Left ventricle myocardium inferior (tissue), 1 donor: ENCODE measurements around the gene RRP7A. TPM values are rescaled to one million over a fixed set of nuclear protein-coding genes. Genes with fewer than 3 reads are reported as not detected.
"Not testable (repeated sequence)": the region's sequence is repeated elsewhere in the genome, so short reads cannot be mapped to it uniquely, and the experiment has no call there.

Experiments used
- DNase-seq: peaks from one replicate; pipeline ENCODE4 v3.0.0-alpha.2; 2020
- H3K27ac ChIP-seq: fragments of 200-600 bp; replicated peaks from 2 replicates; pipeline ENCODE4 v1.8.0; 2021
- H3K27me3 ChIP-seq: fragments of 200-600 bp; 2 replicates; pipeline ENCODE4 v1.8.0; 2021; ENCODE audit warnings: low read depth
- H3K36me3 ChIP-seq: fragments of 200-600 bp; 2 replicates; pipeline ENCODE4 v1.8.0; 2021
- H3K4me1 ChIP-seq: fragments of 200-600 bp; 2 replicates; pipeline ENCODE4 v1.8.0; 2021
- H3K4me3 ChIP-seq: fragments of 200-600 bp; 2 replicates; pipeline ENCODE4 v1.8.0; 2021; ENCODE audit warnings: mild to moderate bottlenecking, moderate library complexity
- H3K9me3 ChIP-seq: fragments of 200-600 bp; replicated peaks from 2 replicates; pipeline ENCODE4 v1.8.0; 2021
- intact Hi-C: fragments of 100-400 bp; cut with micrococcal nuclease; formaldehyde crosslinking; loops from one replicate; pipeline ENCODE4 v1.11.0; 2022
- long read RNA-seq: library from polyadenylated mRNA; unstranded; transcript quantifications from one replicate; pipeline ENCODE4 v2.0.0, GENCODE V29; 2021
- total RNA-seq: library from RNA; stranded (reverse); fragmentation: NEBNext Ultra II Directional; extraction: Animal tissue kit (Norgen Biotek cat#: 25700); gene quantifications from one replicate; pipeline ENCODE4 v1.2.1, GENCODE V29; 2021
- TF ChIP-seq, protein P1 (sequence below): fragments of 200-600 bp; IDR thresholded peaks from 2 replicates; pipeline ENCODE4 v1.8.0; 2021; ENCODE audit warnings: antibody characterized with exemption, mild to moderate bottlenecking, borderline replicate concordance
- donor health status: DM: no; HTN: yes; CAD: no; lungs with severe emphysema.

Gene RRP7A, protein sequence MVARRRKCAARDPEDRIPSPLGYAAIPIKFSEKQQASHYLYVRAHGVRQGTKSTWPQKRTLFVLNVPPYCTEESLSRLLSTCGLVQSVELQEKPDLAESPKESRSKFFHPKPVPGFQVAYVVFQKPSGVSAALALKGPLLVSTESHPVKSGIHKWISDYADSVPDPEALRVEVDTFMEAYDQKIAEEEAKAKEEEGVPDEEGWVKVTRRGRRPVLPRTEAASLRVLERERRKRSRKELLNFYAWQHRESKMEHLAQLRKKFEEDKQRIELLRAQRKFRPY
- 15.8 TPM for total RNA-seq
- long read RNA-seq, transcript RRP7A-201 (7 exons, 3,801 nt) = major isoform, 49 of 59 reads
- long read RNA-seq, partial matches to known transcripts = 3 of 59 reads
- long read RNA-seq, other reads (novel, unspliced or antisense) = 7 of 59 reads

GRCh38 chr22:42519525-42520401 is at the start of gene RRP7A:
TSS of gene RRP7A (minus strand) at chr22:42519796. CDS start at chr22:42519786, 10 bp downstream.
- Histone ChIP-seq H3K4me3 (peak within 1 kb of the TSS; percentile 94), H3K27ac (peak within 1 kb of the TSS; percentile 76), H3K9me3 (no peaks in the 10 kb centered on the region), H3K36me3 (peaks cover 20% of the 10 kb centered on the region), H3K27me3 (no peaks in the 10 kb centered on the region), H3K4me1 (peaks cover 16% of the 10 kb centered on the region)
- DNase-seq = peak; percentile 83
- TF ChIP-seq, protein P1, sequence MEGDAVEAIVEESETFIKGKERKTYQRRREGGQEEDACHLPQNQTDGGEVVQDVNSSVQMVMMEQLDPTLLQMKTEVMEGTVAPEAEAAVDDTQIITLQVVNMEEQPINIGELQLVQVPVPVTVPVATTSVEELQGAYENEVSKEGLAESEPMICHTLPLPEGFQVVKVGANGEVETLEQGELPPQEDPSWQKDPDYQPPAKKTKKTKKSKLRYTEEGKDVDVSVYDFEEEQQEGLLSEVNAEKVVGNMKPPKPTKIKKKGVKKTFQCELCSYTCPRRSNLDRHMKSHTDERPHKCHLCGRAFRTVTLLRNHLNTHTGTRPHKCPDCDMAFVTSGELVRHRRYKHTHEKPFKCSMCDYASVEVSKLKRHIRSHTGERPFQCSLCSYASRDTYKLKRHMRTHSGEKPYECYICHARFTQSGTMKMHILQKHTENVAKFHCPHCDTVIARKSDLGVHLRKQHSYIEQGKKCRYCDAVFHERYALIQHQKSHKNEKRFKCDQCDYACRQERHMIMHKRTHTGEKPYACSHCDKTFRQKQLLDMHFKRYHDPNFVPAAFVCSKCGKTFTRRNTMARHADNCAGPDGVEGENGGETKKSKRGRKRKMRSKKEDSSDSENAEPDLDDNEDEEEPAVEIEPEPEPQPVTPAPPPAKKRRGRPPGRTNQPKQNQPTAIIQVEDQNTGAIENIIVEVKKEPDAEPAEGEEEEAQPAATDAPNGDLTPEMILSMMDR = no peak
- intact Hi-C loops = no loop called here

DNA sequence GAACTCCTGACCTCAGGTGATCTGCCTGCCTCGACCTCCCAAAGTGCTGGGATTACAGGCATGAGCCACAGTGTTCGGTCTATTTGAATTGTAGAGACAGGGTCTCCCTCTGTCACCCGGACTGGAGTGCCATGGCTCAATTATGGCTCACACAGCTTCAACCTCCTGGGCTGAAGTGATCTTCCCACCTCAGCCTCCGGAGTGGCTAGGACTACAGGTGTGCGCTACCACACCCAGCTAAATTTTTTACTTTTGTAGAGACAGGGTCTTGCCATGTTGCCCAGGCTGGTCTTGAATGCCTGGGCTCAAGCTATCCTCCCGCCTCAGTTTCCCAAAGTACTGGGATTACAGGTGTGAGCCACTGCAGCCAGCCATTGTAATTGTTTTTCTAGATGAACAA is 48.4 kb upstream of the RRP7A start:
- H3K27me3 ChIP-seq, H3K4me3 ChIP-seq, H3K9me3 ChIP-seq, DNase-seq, intact Hi-C loops, H3K4me1 ChIP-seq, H3K27ac ChIP-seq: not testable (repeated sequence)
- peaks cover 36% of the 10 kb centered on the region for H3K36me3 ChIP-seq

DNA sequence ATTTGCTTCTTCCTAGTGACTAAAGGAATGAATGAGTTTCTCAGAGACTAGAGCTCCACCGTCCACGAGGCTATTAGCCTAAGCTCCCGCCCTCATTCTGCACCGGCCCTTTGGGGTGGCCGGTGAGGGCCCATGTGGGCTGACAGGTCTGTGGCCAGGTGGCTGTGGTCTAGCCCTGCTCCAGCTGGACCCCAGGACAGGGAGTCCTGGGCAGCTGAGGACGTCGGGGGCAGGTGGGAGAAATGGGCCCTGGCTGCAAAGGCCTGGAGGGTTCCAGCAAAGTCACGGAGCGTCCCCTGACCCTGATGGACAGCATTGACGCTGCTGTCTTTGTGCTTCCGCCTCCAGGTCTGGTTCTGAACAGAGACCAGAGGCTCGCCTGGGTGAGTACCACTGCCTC is 46.4 kb upstream of the RRP7A start:
- H3K36me3 ChIP-seq = peaks cover 26% of the 10 kb centered on the region
- H3K9me3 ChIP-seq = no peaks in the 10 kb centered on the region
- no peak for DNase-seq
- H3K27ac ChIP-seq = no peak overlapping the region
- peaks cover 16% of the 10 kb centered on the region for H3K4me1 ChIP-seq
- TF ChIP-seq, protein P1 = no peak
- H3K4me3 ChIP-seq = no peak overlapping the region
- intact Hi-C loops = no loop called here
- H3K27me3 ChIP-seq = no peaks in the 10 kb centered on the region

DNA sequence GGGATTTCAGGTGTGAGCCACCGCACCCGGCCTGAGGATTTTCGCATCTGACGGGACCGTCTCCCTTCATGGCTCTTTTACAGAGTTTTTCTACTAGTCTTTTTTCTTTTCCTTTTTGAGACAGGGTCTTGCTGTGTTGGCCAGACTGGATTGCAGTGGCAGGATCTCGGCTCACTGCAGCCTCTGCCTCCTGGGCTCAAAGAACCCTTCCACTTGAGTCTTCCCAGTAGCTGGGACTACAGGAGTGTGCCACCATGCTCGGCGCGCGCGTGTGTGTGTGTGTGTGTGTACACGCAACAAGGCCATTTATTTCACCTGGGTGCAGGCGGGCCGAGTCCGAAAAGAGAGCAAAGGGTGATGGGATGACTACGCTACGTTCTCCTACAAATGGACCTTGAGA is 45.1 kb upstream of the RRP7A start:
- Histone ChIP-seq H3K36me3 (peaks cover 20% of the 10 kb centered on the region), H3K27ac (no peak overlapping the region), H3K27me3 (no peaks in the 10 kb centered on the region), H3K9me3 (no peaks in the 10 kb centered on the region), H3K4me1 (peaks cover 16% of the 10 kb centered on the region), H3K4me3 (no peak overlapping the region)
- intact Hi-C loops = no loop called here
- TF ChIP-seq, protein P1 = no peak
- no peak for DNase-seq

GRCh38 chr22:42563943-42564342 is 44.3 kb upstream of the RRP7A start:
- H3K4me1 ChIP-seq = peaks cover 16% of the 10 kb centered on the region
- intact Hi-C loops, H3K4me3 ChIP-seq, DNase-seq, H3K27ac ChIP-seq, H3K9me3 ChIP-seq, H3K27me3 ChIP-seq: not testable (repeated sequence)
- H3K36me3 ChIP-seq = peaks cover 14% of the 10 kb centered on the region

GRCh38 chr22:42562684-42563083 is 43.1 kb upstream of the RRP7A start:
- DNase-seq = no peak
- Histone ChIP-seq H3K27me3 (no peaks in the 10 kb centered on the region), H3K4me3 (no peak overlapping the region), H3K4me1 (peaks cover 16% of the 10 kb centered on the region), H3K36me3 (peaks cover 13% of the 10 kb centered on the region), H3K27ac (peak overlapping the region; percentile 21), H3K9me3 (no peaks in the 10 kb centered on the region)
- intact Hi-C loops = no loop called here
- TF ChIP-seq, protein P1 = no peak
